PC-9 (cell line): ENCODE data around the gene RINL.

Source experiments
- CTCF ChIP-seq: fragments of 200-600 bp; sonication (generic); conservative IDR thresholded peaks from 2 replicates; pipeline ENCODE4 v1.6.1; 2017; ENCODE audit warnings: mixed run types, antibody characterized with exemption, mild to moderate bottlenecking, moderate library complexity
- EZH2 ChIP-seq: fragments of 200-600 bp; sonication (generic); IDR thresholded peaks from 2 replicates; pipeline ENCODE4 v1.8.0; 2017; ENCODE audit warnings: antibody characterized with exemption, low read depth

- TF ChIP-seq CTCF (no peak), EZH2 (no peak)
These were observed 34.8 kb downstream of the RINL start for GRCh38 chr19:38843175-38843758.
